Measurements from ENCODE around the gene CDH4. TPM values are rescaled to one million over a fixed set of nuclear protein-coding genes. Genes with fewer than 3 reads are reported as not detected.

The CDH4 gene
- total and polyA plus RNA-seq, 9 of the 15 experiments (the other 6 are each of a cell fraction or from before 2014, with no cell fraction given): 0.04 TPM; not detected in 8

DNA sequence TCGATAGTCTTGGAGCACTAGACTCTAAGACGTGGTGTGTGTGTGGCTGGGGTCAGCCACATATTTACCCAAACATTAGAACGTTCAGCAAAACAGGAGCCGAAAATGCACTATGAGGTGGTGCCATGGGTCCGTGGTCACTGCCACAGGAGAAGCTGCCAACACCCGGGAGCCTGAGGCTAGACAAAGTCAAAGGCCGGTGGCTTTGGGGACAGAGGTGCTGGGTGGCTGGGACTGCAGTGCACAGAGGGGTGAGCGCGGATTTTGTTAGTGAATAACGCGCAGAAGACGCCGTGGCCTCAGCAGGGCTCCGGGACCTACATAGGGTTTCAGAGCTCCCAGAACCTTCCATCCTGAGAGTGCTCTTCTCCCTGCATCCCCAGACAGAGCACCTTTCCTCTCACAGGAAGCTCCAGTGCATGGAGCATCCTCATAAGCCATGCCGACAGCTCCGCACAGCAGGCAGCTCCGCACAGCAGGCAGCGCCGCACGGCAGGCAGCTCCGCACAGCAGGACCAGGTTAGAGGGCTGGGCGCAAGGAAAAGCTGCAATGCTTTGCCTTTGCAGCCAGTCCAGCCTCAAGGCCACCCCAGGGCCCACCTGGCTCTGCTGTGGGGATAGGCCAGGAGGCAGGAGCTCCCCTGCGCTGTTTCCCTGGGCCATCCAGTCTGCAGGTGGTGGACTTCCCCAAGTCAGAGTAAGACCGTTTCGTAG is 509.5 kb downstream of the CDH4 start:
- no peaks in the 10 kb centered on the region for H3K36me3 ChIP-seq (ENCODE audit: control insufficient read depth, insufficient read depth, low read length)
- intact Hi-C loops (cut with micrococcal nuclease) (no loop called here), in situ Hi-C loops (cut with MboI) (no loop called here)
- H3K9me3 ChIP-seq (replicated peaks; ENCODE audit: control insufficient read depth, insufficient read depth, low read depth, low read length): no peaks in the 10 kb centered on the region
- ChIA-PET POLR2A (no interaction called here), CTCF (ENCODE audit: low intra/inter-chr PET ratio) (no interaction called here)
- H3K9ac ChIP-seq (ENCODE audit: insufficient read depth in 1 of 2, low read depth in 2 of 2, low read length in 2 of 2): no peak overlapping the region
- H3K27ac ChIP-seq (ENCODE audit: extremely low read depth, low read depth, low read length): no peak overlapping the region
- BruUV-seq (replicated peaks): no TSS peak
- H3K4me2 ChIP-seq (ENCODE audit: insufficient read depth, low read length): no peak overlapping the region
- 4% methylated on average over 25 of the region's 25 CpGs for WGBS (ENCODE audit: insufficient coverage, low coverage, missing lambda C conversion rate)
- peaks cover 22 to 65% of the 10 kb centered on the region in 2 experiments for H3K27me3 ChIP-seq (ENCODE audit: control insufficient read depth in 2 of 2, insufficient read depth in 2 of 2, low read length in 2 of 2)
- FAIRE-seq (no peak), ATAC-seq (no peak), DNase-seq (ENCODE audit: extremely low read depth in 1 of 4, low spot score in 3 of 4) (no peak)
- H2AFZ ChIP-seq (ENCODE audit: low read depth, low read length): no peak overlapping the region
- H3K4me3 ChIP-seq: no peak overlapping the region
- H3K79me2 ChIP-seq (ENCODE audit: control insufficient read depth, insufficient read depth, low read length): no peaks in the 10 kb centered on the region
- H3K9me1 ChIP-seq (ENCODE audit: control insufficient read depth, insufficient read depth, low read length): no peaks in the 10 kb centered on the region
- H3K4me1 ChIP-seq (replicated peaks in 1 of 2; ENCODE audit: control insufficient read depth in 2 of 2, insufficient read depth in 2 of 2, low read length in 2 of 2): no peaks in the 10 kb centered on the region
- no peak for TF ChIP-seq SREBF2 (CRISPR knock-in tag; IDR thresholded peaks at IDR 0.05)
- TF ChIP-seq, protein P1, sequence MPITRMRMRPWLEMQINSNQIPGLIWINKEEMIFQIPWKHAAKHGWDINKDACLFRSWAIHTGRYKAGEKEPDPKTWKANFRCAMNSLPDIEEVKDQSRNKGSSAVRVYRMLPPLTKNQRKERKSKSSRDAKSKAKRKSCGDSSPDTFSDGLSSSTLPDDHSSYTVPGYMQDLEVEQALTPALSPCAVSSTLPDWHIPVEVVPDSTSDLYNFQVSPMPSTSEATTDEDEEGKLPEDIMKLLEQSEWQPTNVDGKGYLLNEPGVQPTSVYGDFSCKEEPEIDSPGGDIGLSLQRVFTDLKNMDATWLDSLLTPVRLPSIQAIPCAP (CRISPR knock-in tag; IDR thresholded peaks at IDR 0.05; ENCODE audit: borderline replicate concordance): no peak
- TF ChIP-seq, protein P2, sequence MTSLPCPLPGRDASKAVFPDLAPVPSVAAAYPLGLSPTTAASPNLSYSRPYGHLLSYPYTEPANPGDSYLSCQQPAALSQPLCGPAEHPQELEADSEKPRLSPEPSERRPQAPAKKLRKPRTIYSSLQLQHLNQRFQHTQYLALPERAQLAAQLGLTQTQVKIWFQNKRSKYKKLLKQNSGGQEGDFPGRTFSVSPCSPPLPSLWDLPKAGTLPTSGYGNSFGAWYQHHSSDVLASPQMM (CRISPR knock-in tag; IDR thresholded peaks at IDR 0.05): no peak
- no peak for TF ChIP-seq RFX1 (IDR thresholded peaks at IDR 0.05)
- TF ChIP-seq FOXK2 (conservative IDR thresholded peaks at IDR 0.05 in 1 of 2, IDR thresholded peaks at IDR 0.05 in 1 of 2; ENCODE audit: low read depth in 2 of 2): no peak
- TF ChIP-seq, protein P3, sequence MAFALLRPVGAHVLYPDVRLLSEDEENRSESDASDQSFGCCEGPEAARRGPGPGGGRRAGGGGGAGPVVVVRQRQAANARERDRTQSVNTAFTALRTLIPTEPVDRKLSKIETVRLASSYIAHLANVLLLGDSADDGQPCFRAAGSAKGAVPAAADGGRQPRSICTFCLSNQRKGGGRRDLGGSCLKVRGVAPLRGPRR (CRISPR knock-in tag; IDR thresholded peaks at IDR 0.05): no peak
- TF ChIP-seq XRCC3 (IDR thresholded peaks at IDR 0.05): no peak
- no peak for TF ChIP-seq GABPA (tag; conservative IDR thresholded peaks at IDR 0.05; ENCODE audit: low read depth)
- TF ChIP-seq ZNF79 (CRISPR knock-in tag; IDR thresholded peaks at IDR 0.05; ENCODE audit: low read depth): no peak
- TF ChIP-seq PHF21A (IDR thresholded peaks at IDR 0.05; ENCODE audit: borderline replicate concordance, low read depth): no peak
- no peak for TF ChIP-seq MBD2 (IDR thresholded peaks at IDR 0.05; ENCODE audit: borderline replicate concordance, low read depth)
- TF ChIP-seq SMARCA4 (IDR thresholded peaks at IDR 0.05): no peak
- peaks cover 13% of the 10 kb centered on the region for H4K20me1 ChIP-seq (replicated peaks; ENCODE audit: control insufficient read depth, insufficient read depth, low read length)
